Measurements from ENCODE around the gene OR52H1. TPM values are rescaled to one million over a fixed set of nuclear protein-coding genes. Genes with fewer than 3 reads are reported as not detected.

The OR52H1 gene
- total and polyA plus RNA-seq, 2 of the 4 experiments (the other 2 are of a cell fraction), result 0.18 TPM; not detected in 1

DNA sequence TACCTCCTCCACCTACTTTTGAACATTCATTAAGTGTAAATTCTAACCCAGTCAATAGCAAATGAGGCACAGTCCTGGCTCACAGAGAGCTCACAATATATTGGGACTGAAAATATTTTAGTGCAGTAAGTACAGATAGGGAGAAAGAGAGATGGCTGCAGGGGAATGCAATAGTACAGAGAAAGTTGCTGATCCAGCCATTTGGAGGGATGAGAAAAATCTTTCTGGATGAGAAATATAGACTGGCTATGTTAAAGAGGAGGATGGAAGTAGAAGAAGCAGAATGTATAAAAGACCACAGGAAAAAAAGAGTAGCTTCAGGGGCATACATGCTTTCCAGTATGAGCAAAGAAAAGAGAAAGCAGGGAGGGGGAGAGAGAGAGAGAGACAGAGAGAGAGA is 28.8 kb upstream of the OR52H1 start:
- Histone ChIP-seq H3K4me1 (ENCODE audit: control insufficient read depth, insufficient read depth, low read length) (no peaks in the 10 kb centered on the region), H2BK20ac (ENCODE audit: low read depth, low read length) (no peak overlapping the region), H3K4ac (ENCODE audit: low read depth, low read length) (no peak overlapping the region), H3K14ac (replicated peaks; ENCODE audit: low read depth, low read length) (no peak overlapping the region), H4K20me1 (ENCODE audit: insufficient read depth, low read length) (no peaks in the 10 kb centered on the region), H4K5ac (ENCODE audit: low read depth, low read length) (no peak overlapping the region), H3K56ac (ENCODE audit: extremely low read depth, insufficient read depth, low read length) (no peak overlapping the region), H3K27me3 (ENCODE audit: control insufficient read depth, insufficient read depth, low read length) (peaks cover 2% of the 10 kb centered on the region; the same call in 1 of the 2 replicates), H2BK15ac (ENCODE audit: low read depth, low read length) (no peak overlapping the region), H3K4me3 (ENCODE audit: insufficient read depth, low read depth, low read length) (no peak overlapping the region), H2BK120ac (ENCODE audit: low read depth, low read length) (no peak overlapping the region), H3K9ac (ENCODE audit: low read depth, low read length) (no peak overlapping the region), H3K18ac (ENCODE audit: low read depth, low read length) (no peak overlapping the region), H3K9me1 (ENCODE audit: insufficient read depth, low read length) (no peaks in the 10 kb centered on the region), H2BK5ac (ENCODE audit: low read depth, low read length, poor library complexity, severe bottlenecking) (no peak overlapping the region), H4K8ac (ENCODE audit: low read depth in 2 of 2, low read length in 2 of 2) (no peak overlapping the region), H3K36me3 (ENCODE audit: control insufficient read depth, insufficient read depth, low read length) (no peaks in the 10 kb centered on the region), H3K4me2 (ENCODE audit: low read depth, low read length) (no peak overlapping the region), H3K79me1 (ENCODE audit: low read depth in 1 of 2, low read length in 2 of 2) (no peaks in the 10 kb centered on the region), H2AFZ (replicated peaks; ENCODE audit: low read length, poor library complexity) (no peak overlapping the region), H3K27ac (ENCODE audit: insufficient read depth, low read length) (no peak overlapping the region), H2AK5ac (ENCODE audit: low read depth, low read length) (no peak overlapping the region), H3K9me3 (ENCODE audit: control insufficient read depth, insufficient read depth, low read length) (no peaks in the 10 kb centered on the region), H2AK9ac (replicated peaks; ENCODE audit: low read depth, low read length, poor library complexity) (no peak overlapping the region), H3K23ac (ENCODE audit: low read depth, low read length) (no peak overlapping the region), H4K91ac (ENCODE audit: insufficient read depth, low read depth, low read length) (no peak overlapping the region)
- dilution Hi-C loops (cut with HindIII; ENCODE audit: low sequenced_read_pairs, unreplicated experiment), result no loop called here
- DNase-seq, result no peak
- TF ChIP-seq, protein P1, sequence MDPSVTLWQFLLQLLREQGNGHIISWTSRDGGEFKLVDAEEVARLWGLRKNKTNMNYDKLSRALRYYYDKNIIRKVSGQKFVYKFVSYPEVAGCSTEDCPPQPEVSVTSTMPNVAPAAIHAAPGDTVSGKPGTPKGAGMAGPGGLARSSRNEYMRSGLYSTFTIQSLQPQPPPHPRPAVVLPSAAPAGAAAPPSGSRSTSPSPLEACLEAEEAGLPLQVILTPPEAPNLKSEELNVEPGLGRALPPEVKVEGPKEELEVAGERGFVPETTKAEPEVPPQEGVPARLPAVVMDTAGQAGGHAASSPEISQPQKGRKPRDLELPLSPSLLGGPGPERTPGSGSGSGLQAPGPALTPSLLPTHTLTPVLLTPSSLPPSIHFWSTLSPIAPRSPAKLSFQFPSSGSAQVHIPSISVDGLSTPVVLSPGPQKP (IDR thresholded peaks at IDR 0.05; ENCODE audit: borderline replicate concordance, low read depth, low read length), result no peak
- TF ChIP-seq MAFK (IDR thresholded peaks at IDR 0.05; ENCODE audit: low read depth, low read length) (no peak), RCOR1 (IDR thresholded peaks at IDR 0.05; ENCODE audit: insufficient replicate concordance, low read length) (no peak), SMC3 (IDR thresholded peaks at IDR 0.05; ENCODE audit: low read depth, low read length) (no peak), BHLHE40 (IDR thresholded peaks at IDR 0.05; ENCODE audit: low read depth, low read length) (no peak), MXI1 (IDR thresholded peaks at IDR 0.05; ENCODE audit: borderline replicate concordance, low read depth, low read length) (no peak), NFE2L2 (IDR thresholded peaks at IDR 0.05; ENCODE audit: low read depth, low read length) (no peak), CTCF (conservative IDR thresholded peaks at IDR 0.05; ENCODE audit: low read depth, low read length) (no peak), CHD1 (IDR thresholded peaks at IDR 0.05; ENCODE audit: low read depth, low read length) (no peak), RFX5 (IDR thresholded peaks at IDR 0.05; ENCODE audit: low read depth, low read length) (no peak), MAZ (IDR thresholded peaks at IDR 0.05; ENCODE audit: borderline replicate concordance, low read depth, low read length) (no peak), FOS (IDR thresholded peaks at IDR 0.05; ENCODE audit: low read depth, low read length) (no peak), CEBPB (IDR thresholded peaks at IDR 0.05; ENCODE audit: low read depth, low read length) (no peak), POLR2A (IDR thresholded peaks at IDR 0.05; ENCODE audit: low read depth, low read length) (no peak), RAD21 (IDR thresholded peaks at IDR 0.05; ENCODE audit: low read length) (no peak)
- TF ChIP-seq, protein P2, sequence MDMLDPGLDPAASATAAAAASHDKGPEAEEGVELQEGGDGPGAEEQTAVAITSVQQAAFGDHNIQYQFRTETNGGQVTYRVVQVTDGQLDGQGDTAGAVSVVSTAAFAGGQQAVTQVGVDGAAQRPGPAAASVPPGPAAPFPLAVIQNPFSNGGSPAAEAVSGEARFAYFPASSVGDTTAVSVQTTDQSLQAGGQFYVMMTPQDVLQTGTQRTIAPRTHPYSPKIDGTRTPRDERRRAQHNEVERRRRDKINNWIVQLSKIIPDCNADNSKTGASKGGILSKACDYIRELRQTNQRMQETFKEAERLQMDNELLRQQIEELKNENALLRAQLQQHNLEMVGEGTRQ (IDR thresholded peaks at IDR 0.05; ENCODE audit: low read depth, low read length), result no peak
- CTCF ChIA-PET, result no interaction called here
- intact Hi-C loops (cut with micrococcal nuclease), result no loop called here
- no peak for ATAC-seq (ENCODE audit: low read depth)
- in situ Hi-C loops (cut with MboI; ENCODE audit: low sequenced_read_pairs), result no loop called here
- BruUV-seq (replicated peaks), result no TSS peak
- POLR2A ChIA-PET (ENCODE audit: unreplicated experiment), result no interaction called here

All from IMR-90 (cell line).